ENCODE data around the gene SHISA6. TPM values are rescaled to one million over a fixed set of nuclear protein-coding genes. Genes with fewer than 3 reads are reported as not detected.
A peak's percentile ranks its signal among the peaks of the same experiment; 100 is the strongest.

Gene SHISA6
- total RNA-seq, 4 donors from 2014 or later: under 0.01 to 0.88 (median 0.26) TPM

- DNase-seq: no peak
- intact Hi-C loops (cut with DNase I): no loop called here
- H3K27me3 ChIP-seq: no peaks in the 10 kb centered on the region
These were observed 262.5 kb downstream of the SHISA6 start for GRCh38 chr17:11503308-11504035.

GRCh38 chr17:11506635-11507034, 265.6 kb downstream of the SHISA6 start:
- Histone ChIP-seq H3K27ac (no peak overlapping the region), H3K36me3 (no peaks in the 10 kb centered on the region), H3K4me1 (no peaks in the 10 kb centered on the region), H3K9me3 (no peaks in the 10 kb centered on the region), H3K27me3 (no peaks in the 10 kb centered on the region), H3K4me3 (replicated peaks in 1 of 3) (no peak overlapping the region)
- intact Hi-C loops (cut with DNase I): no loop called here
- WGBS, 2 donors: 3 to 5% methylated on average over 4 of the region's 4 CpGs
- peak in 1 of 2 donors; percentile 11 for DNase-seq
- TF ChIP-seq POLR2A (IDR thresholded peaks at IDR 0.05) (no peak), CTCF (IDR thresholded peaks at IDR 0.05) (no peak)

More at GRCh38 chr17:11503308-11504035, 262.5 kb downstream of the SHISA6 start:
- Histone ChIP-seq H3K4me3 (replicated peaks in 1 of 3) (no peak overlapping the region), H3K27ac (no peak overlapping the region), H3K9me3 (no peaks in the 10 kb centered on the region), H3K36me3 (no peaks in the 10 kb centered on the region), H3K4me1 (no peaks in the 10 kb centered on the region)
- TF ChIP-seq POLR2A (IDR thresholded peaks at IDR 0.05) (no peak), CTCF (IDR thresholded peaks at IDR 0.05) (no peak)
- 68 to 70% methylated on average over 9 of the region's 9 CpGs for WGBS, 2 donors

GRCh38 chr17:11511696-11512095, 270.7 kb downstream of the SHISA6 start:
- H3K27ac ChIP-seq: no peak overlapping the region
- no peaks in the 10 kb centered on the region for H3K27me3 ChIP-seq
- DNase-seq: peak in 1 of 2 donors; percentile 1
- no peaks in the 10 kb centered on the region for H3K36me3 ChIP-seq
- H3K9me3 ChIP-seq: no peaks in the 10 kb centered on the region
- intact Hi-C loops (cut with DNase I): no loop called here
- no peaks in the 10 kb centered on the region for H3K4me1 ChIP-seq
- TF ChIP-seq CTCF (IDR thresholded peaks at IDR 0.05): no peak
- no peak for TF ChIP-seq POLR2A (IDR thresholded peaks at IDR 0.05)
- WGBS, 2 donors: 42 to 46% methylated on average over 4 of the region's 4 CpGs
- no peak overlapping the region for H3K4me3 ChIP-seq (replicated peaks in 1 of 3)

GRCh38 chr17:11514565-11514964, 273.6 kb downstream of the SHISA6 start:
- 56 to 80% methylated on average over 2 of the region's 2 CpGs for WGBS, 2 donors
- Histone ChIP-seq H3K4me1 (no peaks in the 10 kb centered on the region), H3K27ac (no peak overlapping the region), H3K36me3 (no peaks in the 10 kb centered on the region), H3K4me3 (replicated peaks in 1 of 3) (no peak overlapping the region), H3K9me3 (no peaks in the 10 kb centered on the region), H3K27me3 (no peaks in the 10 kb centered on the region)
- no peak for DNase-seq
- intact Hi-C loops (cut with DNase I): no loop called here
- TF ChIP-seq CTCF (IDR thresholded peaks at IDR 0.05): no peak
- no peak for TF ChIP-seq POLR2A (IDR thresholded peaks at IDR 0.05)

- H3K27ac ChIP-seq: no peak overlapping the region
- intact Hi-C loops (cut with DNase I): no loop called here
- no peaks in the 10 kb centered on the region for H3K36me3 ChIP-seq
- no peak overlapping the region for H3K4me3 ChIP-seq (replicated peaks in 1 of 3)
- no peaks in the 10 kb centered on the region for H3K9me3 ChIP-seq
- no peaks in the 10 kb centered on the region for H3K27me3 ChIP-seq
- no peaks in the 10 kb centered on the region for H3K4me1 ChIP-seq
- DNase-seq: no peak
- WGBS, 2 donors: 65 to 67% methylated on average over 4 of the region's 4 CpGs
- TF ChIP-seq CTCF (IDR thresholded peaks at IDR 0.05): no peak
- no peak for TF ChIP-seq POLR2A (IDR thresholded peaks at IDR 0.05)
These were observed 274.1 kb downstream of the SHISA6 start for GRCh38 chr17:11514981-11515680.

Measured in thyroid gland (tissue), 4 donors.